Stomach (tissue), 9 donors: Measurements from ENCODE around the gene NIN. TPM values are rescaled to one million over a fixed set of nuclear protein-coding genes. Genes with fewer than 3 reads are reported as not detected.

ENCODE experiments used
- DNase-seq, 2 donors: peaks; one replicate each; pipeline versions ENCODE4 v3.0.0 to v3.0.0-alpha.2; 2013 to 2019
- H3K27ac ChIP-seq, 5 donors: fragments of 200-600 bp in 4 of 5; sonication (generic) in 4 of 5; one replicate each; pipeline ENCODE4 v1.5.1; 2013 to 2019; ENCODE audit warnings: mild to moderate bottlenecking in 1 of 5, moderate library complexity in 1 of 5
- H3K27me3 ChIP-seq, 3 donors: fragments of 200-600 bp; sonication (generic); one replicate each; pipeline ENCODE4 v1.5.1; 2017 to 2019; ENCODE audit warnings: mixed run types in 1 of 3
- H3K36me3 ChIP-seq, 4 donors: fragments of 200-600 bp; sonication (generic); 1 replicate in 3 of 4; 2 replicates in 1 of 4; pipeline ENCODE4 v1.5.1; 2016 to 2019
- H3K4me1 ChIP-seq, 4 donors: fragments of 200-600 bp; sonication (generic); one replicate each; pipeline ENCODE4 v1.5.1; 2016 to 2019
- H3K4me3 ChIP-seq, 4 donors: fragments of 200-600 bp; sonication (generic) in 3 of 4; one replicate each; pipeline ENCODE4 v1.5.1; 2016 to 2019; ENCODE audit warnings: mild to moderate bottlenecking in 1 of 4
- H3K9me3 ChIP-seq, 4 donors: fragments of 200-600 bp; sonication (generic); one replicate each; pipeline ENCODE4 v1.5.1; 2016 to 2019
- EP300 ChIP-seq: sonication (generic); formaldehyde crosslinking; IDR thresholded peaks from one replicate; pipeline ENCODE4 v1.6.1; 2017; ENCODE audit warnings: antibody characterized with exemption
- POLR2A ChIP-seq, 4 donors: fragments of 450-650 bp; IDR thresholded peaks; one replicate each; pipeline ENCODE4 v1.6.1; 2016; ENCODE audit warnings: antibody characterized with exemption in 4 of 4, control low read depth in 2 of 4, mild to moderate bottlenecking in 1 of 4, moderate library complexity in 1 of 4
- POLR2AphosphoS5 ChIP-seq, 3 donors: sonication (generic); formaldehyde crosslinking; IDR thresholded peaks; one replicate each; pipeline ENCODE4 v1.6.1; 2016; ENCODE audit warnings: antibody characterized with exemption in 3 of 3
- WGBS, 5 donors: extraction: QIAGEN DNeasy Blood & Tissue Kit in 3 of 5; methylation state at CpG; one replicate each; pipeline versions ENCODE4 v1.1.5 to v1.1.7; 2013 to 2018; 5-methylcytosine and 5-hydroxymethylcytosine counted together
- intact Hi-C: fragments of 100-400 bp; cut with DNase I; formaldehyde crosslinking; loops from one replicate; pipeline ENCODE4 v1.15.1; 2023; ENCODE audit warnings: low total_unique reads
- polyA plus RNA-seq, 3 donors: library from polyadenylated mRNA; stranded (reverse); fragments of 200-250 nt; gene quantifications; one replicate each; pipeline ENCODE4 v1.2.3, GENCODE V29; 2013
- total RNA-seq, 5 donors: library from RNA; depleted of rRNA; stranded (reverse); fragments of >200 nt; gene quantifications; one replicate each; pipeline versions ENCODE4 v1.1.0 to v1.2.3, GENCODE V29; 2014 to 2016
- TF ChIP-seq, protein P1 (sequence below), 7 experiments: fragments of 450-650 bp in 4 of 7; fragments of 200-600 bp in 3 of 7; sonication (generic) in 3 of 7; IDR thresholded peaks; one replicate each; pipeline ENCODE4 v1.5.1; 2016 to 2019; ENCODE audit warnings: antibody characterized with exemption in 7 of 7, control low read depth in 2 of 7, mild to moderate bottlenecking in 1 of 7
- donor health status: healthy with polysubstance abuse.
- donor health status: Bipolar disorder and iron deficiency.
- donor health status: healthy.

NIN gene
- total and polyA plus RNA-seq, 8 donors = 5.3 to 70.5 (median 20.5) TPM

DNA sequence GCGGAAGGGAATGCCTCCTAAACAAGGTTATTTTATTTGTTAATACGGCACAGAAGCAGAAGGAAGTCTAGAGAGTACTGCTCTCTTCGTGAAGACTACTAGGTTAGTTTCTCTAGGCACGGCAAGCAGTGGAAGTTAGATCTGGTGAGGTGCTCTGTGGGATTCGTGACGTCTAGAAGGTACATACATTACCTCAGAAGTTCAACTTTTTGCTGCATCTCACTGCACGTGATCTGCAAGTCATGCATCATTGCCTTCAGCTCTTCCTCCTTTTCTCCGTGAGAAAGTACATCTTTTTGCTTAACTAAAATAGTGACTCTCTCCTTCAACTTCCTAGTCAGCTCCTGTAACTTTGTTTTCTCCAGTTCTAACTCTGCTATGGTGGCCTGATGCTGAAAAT lies 74.7 kb downstream of the NIN start:
- H3K36me3 ChIP-seq = peaks cover 20 to 89% (median 74%) of the 10 kb centered on the region in 4 donors
- H3K4me1 ChIP-seq = no peaks in the 10 kb centered on the region
- intact Hi-C loops = no loop called here
- whole genome bisulfite sequencing, 5 donors = 78 to 97% (median 81%) methylated on average over 8 of the region's 8 CpGs
- H3K4me3 ChIP-seq = no peak overlapping the region
- H3K27ac ChIP-seq = peak overlapping the region in 2 of 5 donors; percentile 21 to 51
- DNase-seq = no peak
- H3K9me3 ChIP-seq = no peaks in the 10 kb centered on the region
- TF ChIP-seq POLR2AphosphoS5 (IDR thresholded peaks at IDR 0.05) (no peak), POLR2A (IDR thresholded peaks at IDR 0.05) (no peak), EP300 (no peak)
- TF ChIP-seq, protein P1, sequence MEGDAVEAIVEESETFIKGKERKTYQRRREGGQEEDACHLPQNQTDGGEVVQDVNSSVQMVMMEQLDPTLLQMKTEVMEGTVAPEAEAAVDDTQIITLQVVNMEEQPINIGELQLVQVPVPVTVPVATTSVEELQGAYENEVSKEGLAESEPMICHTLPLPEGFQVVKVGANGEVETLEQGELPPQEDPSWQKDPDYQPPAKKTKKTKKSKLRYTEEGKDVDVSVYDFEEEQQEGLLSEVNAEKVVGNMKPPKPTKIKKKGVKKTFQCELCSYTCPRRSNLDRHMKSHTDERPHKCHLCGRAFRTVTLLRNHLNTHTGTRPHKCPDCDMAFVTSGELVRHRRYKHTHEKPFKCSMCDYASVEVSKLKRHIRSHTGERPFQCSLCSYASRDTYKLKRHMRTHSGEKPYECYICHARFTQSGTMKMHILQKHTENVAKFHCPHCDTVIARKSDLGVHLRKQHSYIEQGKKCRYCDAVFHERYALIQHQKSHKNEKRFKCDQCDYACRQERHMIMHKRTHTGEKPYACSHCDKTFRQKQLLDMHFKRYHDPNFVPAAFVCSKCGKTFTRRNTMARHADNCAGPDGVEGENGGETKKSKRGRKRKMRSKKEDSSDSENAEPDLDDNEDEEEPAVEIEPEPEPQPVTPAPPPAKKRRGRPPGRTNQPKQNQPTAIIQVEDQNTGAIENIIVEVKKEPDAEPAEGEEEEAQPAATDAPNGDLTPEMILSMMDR (IDR thresholded peaks at IDR 0.05) = no peak
- H3K27me3 ChIP-seq = no peaks in the 10 kb centered on the region

DNA sequence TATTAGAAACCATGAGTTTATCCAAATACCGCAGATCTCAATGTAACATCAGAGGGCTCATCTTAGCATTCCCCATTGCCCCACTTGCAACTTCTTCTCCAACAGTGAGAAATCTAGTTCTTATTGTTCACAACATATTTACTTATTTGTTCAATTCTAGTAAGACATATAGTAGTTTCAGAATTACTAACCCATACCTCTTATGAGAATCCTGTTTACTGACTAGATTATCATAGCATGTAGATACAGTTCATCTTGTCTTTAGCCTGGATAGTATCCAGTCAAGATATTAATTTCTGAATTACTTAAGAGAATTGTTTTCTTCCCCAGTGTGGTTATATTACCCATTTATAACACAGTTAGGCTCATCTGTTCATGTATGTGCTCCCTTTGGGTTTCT lies 80.6 kb downstream of the NIN start:
- no peaks in the 10 kb centered on the region for H3K4me1 ChIP-seq
- 93 to 100% (median 95%) methylated on average over 1 of the region's 1 CpG for WGBS, 5 donors
- no peaks in the 10 kb centered on the region for H3K9me3 ChIP-seq
- intact Hi-C loops = no loop called here
- no peak overlapping the region for H3K4me3 ChIP-seq
- TF ChIP-seq EP300 = no peak
- TF ChIP-seq POLR2A (IDR thresholded peaks at IDR 0.05) = no peak
- TF ChIP-seq, protein P1 (IDR thresholded peaks at IDR 0.05) = no peak
- no peak for TF ChIP-seq POLR2AphosphoS5 (IDR thresholded peaks at IDR 0.05)
- H3K27me3 ChIP-seq = no peaks in the 10 kb centered on the region
- no peak for DNase-seq
- H3K36me3 ChIP-seq = peaks cover 27 to 89% (median 77%) of the 10 kb centered on the region in 4 donors
- no peak overlapping the region for H3K27ac ChIP-seq

DNA sequence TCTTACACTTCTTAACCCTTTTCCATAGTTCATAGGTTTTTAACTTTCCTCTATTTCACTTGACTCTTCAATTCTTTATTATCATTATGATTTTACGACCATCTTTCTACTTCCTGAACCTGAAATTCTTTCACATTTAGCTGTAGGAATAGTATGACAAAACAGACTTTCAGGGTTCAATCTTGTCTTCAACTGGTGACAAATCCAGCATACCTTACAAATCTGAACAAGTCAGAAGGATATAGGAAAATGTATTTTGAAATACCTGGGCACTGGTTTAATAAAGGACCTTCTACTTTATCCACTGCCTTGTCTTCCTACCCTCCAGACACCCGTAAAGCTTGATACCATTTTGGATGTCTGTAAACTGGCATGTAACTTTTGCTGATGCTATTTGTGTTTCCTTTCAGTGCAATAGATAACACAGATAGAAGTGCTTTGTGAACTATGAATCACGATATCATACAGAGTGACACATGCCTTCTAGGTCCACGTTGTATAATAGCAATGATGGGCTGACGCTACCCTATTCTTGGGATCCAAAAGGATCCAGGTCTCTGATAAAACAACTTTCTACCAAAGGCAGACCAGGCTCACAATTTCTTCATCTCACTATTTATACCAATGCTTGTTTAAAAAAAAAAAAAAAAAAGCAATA lies 85.4 kb downstream of the NIN start:
- intact Hi-C loops = no loop called here
- Histone ChIP-seq H3K36me3 (peaks cover 24 to 91% (median 78%) of the 10 kb centered on the region in 4 donors), H3K9me3 (no peaks in the 10 kb centered on the region), H3K27ac (no peak overlapping the region), H3K4me3 (no peak overlapping the region), H3K4me1 (peaks cover 0 to 12% (median 3%) of the 10 kb centered on the region in 4 donors), H3K27me3 (no peaks in the 10 kb centered on the region)
- no peak for DNase-seq
- no peak for TF ChIP-seq EP300
- TF ChIP-seq POLR2A (IDR thresholded peaks at IDR 0.05) = no peak
- no peak for TF ChIP-seq POLR2AphosphoS5 (IDR thresholded peaks at IDR 0.05)
- TF ChIP-seq, protein P1 (IDR thresholded peaks at IDR 0.05) = no peak
- WGBS, 5 donors = 92 to 97% (median 95%) methylated on average over 5 of the region's 5 CpGs

DNA sequence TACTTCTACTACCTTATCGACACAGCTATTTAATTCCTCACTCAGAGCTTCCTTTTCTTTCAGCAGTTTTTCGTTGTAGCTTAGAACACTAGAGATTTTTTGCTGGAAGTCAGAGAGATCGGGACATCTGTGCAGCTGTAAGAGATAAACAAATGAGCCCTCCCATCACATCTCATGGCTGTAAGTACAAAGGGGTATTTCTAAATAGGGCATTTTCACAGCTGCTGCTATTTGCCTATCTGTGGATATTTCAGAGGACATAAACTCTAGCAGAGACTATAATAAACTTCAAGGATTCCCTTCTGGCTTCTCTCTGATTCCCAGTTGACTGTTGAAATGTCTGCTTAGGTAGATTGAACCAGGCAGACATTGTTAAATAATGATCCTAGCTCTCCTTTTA lies 86.7 kb downstream of the NIN start:
- peak overlapping the region in 1 of 5 donors; percentile 14 for H3K27ac ChIP-seq
- H3K4me3 ChIP-seq = no peak overlapping the region
- DNase-seq = no peak
- H3K9me3 ChIP-seq = no peaks in the 10 kb centered on the region
- H3K27me3 ChIP-seq = no peaks in the 10 kb centered on the region
- intact Hi-C loops = no loop called here
- peaks cover 0 to 22% (median 6%) of the 10 kb centered on the region in 4 donors for H3K4me1 ChIP-seq
- 73 to 82% (median 76%) methylated on average over 3 of the region's 3 CpGs for WGBS, 5 donors
- H3K36me3 ChIP-seq = peaks cover 24 to 79% (median 69%) of the 10 kb centered on the region in 4 donors
- TF ChIP-seq, protein P1 (IDR thresholded peaks at IDR 0.05) = no peak
- TF ChIP-seq POLR2A (IDR thresholded peaks at IDR 0.05) = no peak
- TF ChIP-seq POLR2AphosphoS5 (IDR thresholded peaks at IDR 0.05) = no peak
- no peak for TF ChIP-seq EP300
